GM11168 (cell line): Measurements from ENCODE around the gene ITGB5.

Source experiments
- in situ Hi-C: fragments of 300-500 bp; cut with MboI; formaldehyde crosslinking; loops from one replicate; pipeline ENCODE4 v1.12.0; 2022; ENCODE audit warnings: low sequenced_read_pairs; ENCODE audit not compliant: unreplicated experiment

The ITGB5 gene

DNA sequence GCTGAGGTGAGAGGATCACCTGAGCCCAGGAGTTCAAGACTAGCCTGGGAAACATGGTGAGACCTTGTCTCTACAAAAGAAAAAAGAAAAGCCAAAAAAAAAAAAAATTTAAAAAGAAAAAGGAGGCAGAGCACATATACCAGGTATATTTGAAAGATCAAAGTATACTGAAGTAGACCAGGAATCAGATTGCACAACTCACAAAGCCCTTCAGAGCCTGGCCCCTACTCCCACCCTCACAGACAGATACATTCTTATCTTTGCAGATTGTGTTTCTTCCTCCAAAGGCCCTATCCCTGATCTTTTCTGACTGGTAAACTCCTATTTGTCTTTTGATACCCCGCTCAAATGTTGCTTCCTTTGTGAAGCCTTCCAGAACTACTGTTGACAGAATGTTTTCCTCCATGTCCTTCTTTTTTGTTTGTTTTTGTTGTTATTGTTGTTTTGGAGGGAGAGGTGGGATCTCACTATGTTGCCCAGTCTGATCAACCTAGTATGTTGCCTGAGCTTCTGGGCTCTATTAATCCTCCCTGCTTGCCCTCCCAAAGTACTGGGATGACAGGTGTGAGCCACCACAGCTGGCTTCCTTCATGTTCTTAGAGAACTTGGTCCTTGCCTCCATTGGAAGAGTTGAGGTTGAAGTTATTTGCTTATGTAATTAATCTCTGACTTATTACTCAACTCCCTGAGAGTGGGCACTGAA lies 9.8 kb upstream of the ITGB5 start:
- in situ Hi-C loops = no loop called here

DNA sequence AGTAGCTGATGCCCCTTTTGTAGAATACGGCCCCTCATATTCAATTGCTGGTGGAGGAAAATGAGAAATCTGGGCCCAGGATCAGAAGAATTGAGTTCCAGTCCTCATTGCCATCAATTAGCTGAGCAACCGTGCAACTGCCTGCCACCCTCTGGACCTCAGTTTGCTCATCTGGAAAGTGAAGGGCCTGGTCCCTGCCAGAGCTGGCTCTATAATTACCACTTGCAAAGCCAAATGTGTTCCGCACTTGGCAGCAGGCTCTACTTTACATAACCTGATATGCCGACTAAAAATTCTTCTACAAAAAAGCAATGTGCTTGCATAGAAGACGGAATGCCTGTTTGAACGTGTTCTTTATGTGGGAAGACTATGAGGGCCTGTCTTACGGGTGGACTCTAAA lies 8.6 kb upstream of the ITGB5 start:
- in situ Hi-C loops = no loop called here

DNA sequence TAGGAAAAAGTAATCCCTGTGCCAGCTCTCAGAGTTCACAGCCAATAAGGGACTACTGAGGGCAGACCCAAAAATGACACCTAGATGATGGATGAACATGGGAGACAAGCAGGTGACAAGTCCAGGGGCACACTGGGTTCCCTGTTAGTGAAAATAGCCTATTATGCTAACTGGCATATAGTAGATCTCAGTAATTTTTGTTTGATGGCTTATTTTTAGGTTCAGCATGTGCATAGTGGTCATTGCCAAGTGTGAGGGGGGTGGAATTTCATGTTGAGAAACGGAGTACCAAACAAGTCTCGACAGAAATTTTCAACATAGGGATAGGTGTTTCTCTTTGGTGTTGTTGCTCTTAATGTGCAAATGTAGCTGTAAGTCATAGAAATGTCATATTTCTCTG lies 6.4 kb upstream of the ITGB5 start:
- in situ Hi-C loops = no loop called here

DNA sequence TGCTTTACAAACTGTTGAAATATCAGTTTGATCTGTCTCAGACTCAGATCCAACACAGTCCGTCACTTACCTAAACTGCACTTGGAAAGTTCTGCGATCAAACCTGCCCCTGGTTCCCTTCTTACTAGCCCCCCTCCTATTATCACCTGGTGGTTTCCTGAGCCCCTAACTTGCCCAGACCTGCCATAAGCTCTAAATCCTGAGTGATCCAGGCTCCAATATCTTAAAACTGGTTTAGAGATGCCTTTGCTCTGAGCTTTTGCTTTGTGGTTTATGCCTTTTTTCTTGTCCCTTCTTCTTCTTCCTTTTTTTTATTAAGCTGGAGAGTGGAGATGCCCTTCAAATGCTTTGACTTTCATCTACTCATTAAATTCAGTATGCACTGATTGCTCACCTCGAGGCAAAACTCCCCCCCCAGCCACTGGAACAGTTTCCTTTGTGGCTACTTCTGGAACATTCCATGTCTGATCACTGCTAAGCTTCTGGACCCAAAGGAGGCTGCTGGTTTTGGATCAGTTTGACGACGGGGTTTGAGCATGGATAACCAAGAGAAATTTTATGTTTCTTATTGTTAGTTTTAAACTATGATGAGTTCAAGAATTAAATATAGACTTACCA lies 3.5 kb upstream of the ITGB5 start:
- in situ Hi-C loops = no loop called here

DNA sequence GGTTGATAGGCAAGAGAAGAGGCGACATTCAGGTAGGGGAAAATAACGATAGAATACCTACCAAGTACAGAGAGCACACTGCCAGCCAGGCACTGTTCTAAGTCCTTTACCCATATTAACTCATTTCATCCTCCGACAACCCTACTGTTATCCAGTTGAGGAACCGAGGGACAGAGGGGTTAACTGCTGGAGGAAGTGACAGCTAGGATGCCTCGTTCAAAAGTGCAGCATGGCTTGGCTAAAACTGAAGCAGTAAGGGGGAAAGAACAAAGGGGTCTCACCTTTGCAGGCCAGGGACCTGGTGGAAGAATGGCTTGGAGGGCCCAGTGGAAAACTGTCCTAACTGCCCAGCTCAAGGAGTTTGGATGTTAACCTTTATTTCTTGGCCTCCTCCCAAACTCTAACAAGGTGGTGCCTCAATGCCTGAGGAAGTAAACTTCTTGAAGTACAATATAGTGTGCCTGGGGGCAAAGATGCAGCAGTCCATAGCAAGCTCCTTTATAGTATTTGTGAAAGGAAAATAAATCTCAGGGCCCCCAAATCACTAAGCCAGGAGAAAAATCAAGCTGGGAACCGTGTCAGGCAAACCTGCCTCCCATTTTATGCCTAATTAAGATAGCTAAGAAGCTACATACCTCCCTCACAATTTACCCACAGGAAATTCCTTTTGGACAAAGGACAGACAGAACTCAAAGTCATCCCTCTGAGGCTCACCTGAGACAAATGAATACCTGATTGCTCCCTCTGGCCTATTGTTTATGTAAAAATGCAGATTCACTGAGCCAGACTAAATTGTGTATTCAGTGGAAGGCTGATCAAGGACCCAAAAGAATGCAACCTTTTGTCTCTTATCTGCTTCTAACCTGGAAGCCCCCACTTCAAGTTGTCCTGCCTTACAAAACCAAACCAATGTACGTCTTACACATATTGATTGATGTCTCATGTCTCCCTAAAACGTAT lies 1.6 kb upstream of the ITGB5 start:
- in situ Hi-C loops = no loop called here

DNA sequence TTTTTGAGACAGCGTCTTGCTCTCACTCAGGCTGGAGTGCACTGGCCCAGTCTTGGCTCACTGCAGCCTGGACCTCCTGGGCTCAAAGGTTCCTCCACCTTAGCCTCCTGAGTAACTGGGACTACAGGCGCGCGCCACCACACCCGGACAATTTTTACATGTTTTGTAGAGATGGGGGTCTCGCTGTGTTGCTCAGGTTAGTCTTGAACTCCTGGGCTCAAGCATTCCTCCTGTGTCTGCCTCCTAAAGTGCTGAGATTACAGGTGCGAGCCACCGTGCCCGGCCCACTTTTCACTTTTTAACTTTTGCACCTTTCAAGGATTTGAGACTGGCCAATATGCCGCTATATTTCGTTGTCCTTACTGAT lies 750 bp upstream of the ITGB5 start:
- in situ Hi-C loops = no loop called here

DNA sequence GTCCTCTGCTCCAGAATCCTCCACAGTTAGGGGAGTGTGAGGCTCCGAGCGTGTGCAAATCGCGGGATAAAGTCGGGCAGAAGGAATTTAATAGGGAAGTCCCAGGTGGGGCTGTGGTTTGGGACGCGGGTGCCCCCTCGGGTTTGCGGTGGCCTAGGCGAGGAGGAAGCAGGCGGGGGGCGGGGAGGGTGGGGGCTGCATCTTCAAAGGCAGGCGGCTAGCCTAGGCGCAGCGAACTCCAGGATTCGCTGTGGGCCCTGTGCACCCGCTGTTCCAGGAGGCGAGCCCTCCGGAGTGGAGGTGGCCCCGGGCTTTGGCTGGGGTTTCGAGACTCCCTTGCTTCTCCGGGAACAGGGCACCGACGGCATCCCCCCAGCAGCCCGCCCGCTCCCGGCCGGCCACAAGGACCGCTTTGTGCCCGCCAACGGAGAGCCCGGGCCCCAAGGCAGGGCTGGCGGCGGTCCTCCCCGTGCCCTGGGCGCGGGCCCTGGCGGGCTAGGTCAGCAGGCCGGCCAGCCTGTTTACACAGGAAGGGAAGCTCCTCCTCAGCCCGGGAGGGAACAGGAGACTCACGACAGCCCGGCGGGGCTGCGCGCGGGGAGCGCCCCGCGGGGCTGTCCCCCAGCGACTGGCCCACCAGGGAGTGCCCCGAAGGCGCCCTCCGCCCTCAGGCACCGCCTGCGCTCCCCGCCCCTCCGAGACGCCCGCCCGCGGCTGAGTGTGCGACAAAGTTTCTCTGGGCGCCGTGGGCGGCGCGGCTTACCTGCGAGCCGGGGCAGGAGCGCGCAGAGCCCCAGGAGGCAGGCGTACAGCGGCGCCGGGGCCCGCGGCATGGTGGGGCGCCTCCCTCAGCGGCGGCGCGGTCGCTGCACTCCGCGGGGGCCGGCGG lies 753 bp downstream of the ITGB5 start:
- in situ Hi-C loops = no loop called here

DNA sequence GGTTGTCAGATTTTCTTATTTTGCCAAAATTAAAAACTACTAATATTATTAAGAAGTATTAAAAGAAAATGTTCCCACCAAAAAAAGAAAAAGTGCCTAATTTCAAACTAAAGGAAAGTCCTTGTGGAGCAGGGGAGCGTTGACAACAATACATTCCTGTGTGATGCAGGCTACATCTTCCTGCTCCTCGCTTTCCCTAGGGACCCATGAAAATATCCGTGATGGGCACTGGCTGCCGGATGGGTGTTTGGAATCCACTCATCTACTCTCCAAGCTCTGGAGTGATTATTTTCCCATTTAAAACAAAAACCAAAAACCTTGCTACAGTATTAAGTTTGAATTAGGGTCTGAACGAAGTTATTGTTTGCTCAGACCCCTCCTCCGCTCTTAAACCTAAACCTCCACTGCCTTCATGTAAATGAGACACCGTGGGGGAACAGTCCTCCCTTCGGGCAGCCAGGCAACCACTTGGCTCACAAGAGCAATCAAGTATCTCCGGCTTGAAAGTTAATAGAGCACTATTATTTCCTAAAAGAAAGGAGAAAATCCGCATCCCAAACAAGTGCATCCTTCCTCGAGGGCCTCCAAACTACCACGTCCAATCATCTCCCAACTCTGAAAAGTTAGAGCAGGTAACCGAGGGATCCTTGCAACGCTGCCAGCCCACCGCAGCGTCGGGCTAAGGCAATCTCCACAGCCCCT lies 1.5 kb downstream of the ITGB5 start:
- in situ Hi-C loops = no loop called here

DNA sequence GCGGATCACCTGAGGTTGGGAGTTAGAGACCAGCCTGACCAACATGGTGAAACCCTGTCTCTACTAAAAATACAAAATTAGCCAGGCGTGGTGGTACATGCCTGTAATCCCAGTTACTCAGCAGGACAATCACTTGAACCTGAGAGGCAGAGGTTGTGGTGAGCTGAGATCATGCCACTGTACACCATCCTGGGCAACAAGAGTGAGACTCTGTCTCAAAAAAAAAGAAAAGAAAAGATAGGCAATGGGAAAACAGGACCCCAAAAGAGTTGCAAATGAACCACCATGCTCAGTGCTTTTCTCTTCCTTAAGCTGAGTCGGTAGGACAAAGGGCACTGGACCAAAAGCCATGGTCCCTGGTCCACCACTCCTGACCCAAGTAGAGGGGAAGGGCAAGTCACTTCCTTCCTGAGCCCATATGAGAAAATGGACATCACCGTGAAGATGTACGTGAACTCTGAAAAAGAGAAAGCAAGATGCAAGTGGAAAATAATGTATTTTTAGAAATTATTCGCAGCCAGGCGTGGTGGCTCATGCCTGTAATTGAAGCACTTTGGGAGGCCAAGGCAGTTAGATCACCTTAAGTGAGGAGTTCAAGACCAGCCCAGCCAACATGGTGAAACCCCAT lies 2.6 kb downstream of the ITGB5 start:
- in situ Hi-C loops = no loop called here

DNA sequence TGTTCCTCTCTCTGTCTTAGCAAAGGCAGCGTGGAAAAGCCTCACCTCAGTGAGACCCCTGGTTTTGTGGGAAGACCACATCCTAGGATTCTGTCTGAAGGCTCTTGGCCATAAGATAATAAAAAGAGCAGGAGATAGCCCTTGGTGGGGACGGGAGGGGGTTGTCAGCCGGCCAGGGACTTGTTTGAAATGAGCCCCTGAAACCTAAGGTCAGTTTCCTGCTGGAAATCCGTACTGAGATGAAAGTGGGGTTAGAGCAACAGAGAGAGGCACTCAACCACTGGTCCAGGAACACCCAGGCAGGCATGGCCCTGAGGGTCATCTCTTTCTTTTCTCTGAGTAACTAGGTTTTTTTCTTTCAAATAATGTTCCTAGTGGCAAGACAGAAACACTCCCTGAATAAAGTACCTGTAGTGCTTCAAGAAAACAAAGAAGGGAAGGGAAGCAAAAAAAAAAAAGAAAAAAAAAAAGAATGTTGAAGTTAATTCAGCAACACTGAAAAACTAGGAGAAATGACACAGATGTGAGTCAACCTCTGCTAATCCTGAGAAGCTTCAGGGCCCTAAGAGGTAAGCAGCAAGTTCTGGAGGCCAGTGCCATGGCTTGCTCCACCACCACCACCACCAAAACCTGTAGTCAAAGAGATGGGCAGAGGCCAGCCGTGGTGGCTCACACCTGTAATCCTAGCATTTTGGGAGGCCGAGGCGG lies 3.2 kb downstream of the ITGB5 start:
- in situ Hi-C loops = no loop called here

DNA sequence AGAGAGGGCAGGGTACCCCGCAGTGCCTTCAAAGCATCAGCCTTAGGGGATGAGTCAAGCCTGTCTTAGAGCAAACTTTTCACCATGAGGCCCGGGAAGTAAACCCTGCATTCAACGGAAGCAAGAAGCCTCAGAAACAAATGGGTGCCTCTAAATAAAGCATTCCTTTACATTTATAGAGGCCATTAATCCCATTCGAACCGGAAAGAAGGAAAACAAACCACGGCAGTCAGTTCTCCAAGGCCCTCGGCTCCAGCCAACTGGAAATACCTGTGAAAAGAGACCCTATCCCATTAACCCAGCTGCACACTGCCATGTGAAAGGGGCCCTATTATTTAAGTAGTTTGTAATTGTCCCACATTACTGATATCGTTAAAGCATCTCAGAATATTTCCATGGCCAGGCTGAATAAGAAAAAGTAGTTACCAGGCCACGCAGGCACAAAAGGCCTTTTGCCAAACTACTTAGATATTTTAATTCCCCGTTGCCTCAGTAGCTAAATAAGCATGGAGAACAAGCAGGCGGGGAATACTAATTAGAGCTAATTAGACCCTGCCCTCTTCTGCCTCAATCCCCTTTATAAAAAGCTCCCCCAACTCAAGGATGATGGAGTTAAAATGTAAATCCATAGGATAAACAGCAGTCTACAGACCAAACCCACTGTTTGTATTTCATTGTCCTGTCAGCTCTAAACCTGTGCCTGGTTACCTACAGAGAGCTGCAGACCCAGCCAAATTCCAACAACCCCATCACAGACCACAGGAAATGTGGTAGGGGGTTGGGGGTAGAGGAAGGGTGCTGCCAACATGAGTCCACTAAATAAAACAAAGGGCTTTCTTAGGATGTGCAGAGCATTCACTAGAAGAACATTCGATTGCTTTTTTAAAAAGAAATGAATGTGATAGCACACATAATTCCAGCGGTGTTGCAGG lies 4.1 kb downstream of the ITGB5 start:
- in situ Hi-C loops = no loop called here

DNA sequence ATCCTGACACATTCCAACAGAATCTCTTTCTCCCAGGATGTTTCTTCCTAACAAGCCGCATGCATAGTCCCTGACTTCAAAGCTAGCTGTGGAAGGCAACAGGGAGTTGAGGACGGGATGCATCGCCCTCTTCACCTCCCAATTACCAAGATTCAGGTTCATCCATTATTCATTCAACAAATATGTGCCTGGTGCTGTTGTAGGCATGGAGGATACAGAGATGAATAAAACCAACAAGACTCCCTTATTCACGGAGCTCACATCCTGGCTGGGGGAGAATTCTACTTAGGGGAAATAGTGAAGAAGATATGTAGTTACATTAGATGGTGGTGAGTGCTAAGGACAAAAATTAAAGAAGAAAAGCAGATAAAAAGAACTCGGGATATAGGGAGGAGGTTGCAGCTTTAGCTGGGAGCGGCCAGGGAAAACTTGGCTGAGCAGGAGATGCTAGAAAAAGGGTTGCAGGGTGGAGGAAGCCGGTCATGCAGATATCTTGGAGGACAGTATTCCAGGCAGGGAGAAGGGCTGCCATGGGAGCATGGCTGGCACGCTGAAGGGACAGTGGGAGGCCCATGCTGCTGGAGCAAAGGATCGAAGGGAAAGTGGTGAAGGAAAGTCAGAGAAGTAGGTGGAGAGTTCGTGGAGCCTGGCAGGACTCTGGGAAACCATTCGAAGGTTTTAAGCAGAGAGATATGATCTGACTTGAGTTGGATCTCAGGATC lies 5.0 kb downstream of the ITGB5 start:
- in situ Hi-C loops = no loop called here

DNA sequence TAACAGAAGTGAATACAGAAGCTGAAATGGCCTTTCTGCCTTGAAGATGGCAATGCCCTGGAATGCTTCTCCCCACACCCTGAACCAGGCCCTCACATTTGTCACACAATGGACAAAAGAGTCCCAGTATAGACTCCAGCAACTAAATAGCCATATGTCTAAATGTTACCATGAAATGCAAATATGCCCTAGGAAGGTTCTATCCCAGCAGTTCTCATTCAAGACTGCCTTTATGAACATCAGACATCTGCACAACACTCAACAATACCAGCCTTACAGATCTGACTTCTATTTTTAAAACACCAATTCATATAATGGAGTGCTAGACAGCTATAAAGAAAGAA lies 7.9 kb downstream of the ITGB5 start:
- in situ Hi-C loops = no loop called here

DNA sequence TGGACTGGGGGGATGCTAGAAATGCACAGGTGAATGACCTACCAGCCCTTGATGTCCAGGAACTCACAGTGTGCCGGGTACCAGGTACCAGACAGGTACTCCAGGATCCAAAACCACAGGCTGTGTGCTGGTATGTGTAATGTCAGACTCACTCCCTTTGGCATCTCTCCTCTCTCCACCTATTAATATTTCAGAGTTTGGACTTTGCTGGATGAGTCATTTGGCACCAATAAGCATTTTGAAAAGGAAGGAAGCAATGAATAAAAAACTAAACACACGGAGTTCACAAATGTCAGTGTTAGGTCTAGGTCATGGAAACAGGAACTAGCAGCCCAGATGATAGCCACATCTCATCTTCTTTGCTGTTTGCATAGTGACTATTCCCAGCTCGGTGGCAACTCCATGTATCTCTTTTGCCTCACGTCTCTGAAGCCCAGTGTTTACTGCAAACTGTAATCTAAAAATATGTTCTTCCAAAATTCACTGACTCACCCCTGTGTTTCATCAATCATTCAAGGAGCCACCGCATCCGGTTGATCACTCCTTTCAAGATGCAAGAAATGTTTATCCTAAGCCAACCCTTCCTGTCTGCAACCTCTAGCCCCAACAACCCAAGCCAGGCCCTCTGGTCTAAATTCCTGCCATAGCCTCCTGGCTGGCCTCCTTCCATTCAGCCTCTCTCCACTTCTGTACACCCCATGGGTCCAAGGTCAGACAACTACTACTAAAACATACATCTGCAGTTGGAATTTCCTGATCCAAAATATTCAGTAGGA lies 8.4 kb downstream of the ITGB5 start:
- in situ Hi-C loops = no loop called here

DNA sequence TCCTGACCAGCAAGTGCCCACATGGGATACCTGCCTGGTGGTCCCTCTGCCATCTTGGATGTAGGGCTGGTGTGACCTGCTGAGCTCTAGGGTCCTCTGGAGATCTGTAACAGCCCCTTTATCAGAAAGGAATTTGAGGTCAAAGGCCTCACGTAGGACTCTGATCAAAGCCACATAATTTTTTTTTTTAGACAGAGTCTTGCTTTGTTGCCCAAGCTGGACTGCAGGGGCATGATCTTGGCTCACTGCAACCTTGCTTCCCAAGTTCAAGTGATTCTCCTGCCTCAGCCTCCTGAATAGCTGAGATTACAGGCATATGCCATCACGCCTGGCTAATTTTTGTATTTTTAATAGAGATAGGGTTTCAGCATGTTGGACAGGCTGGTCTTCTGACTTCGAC lies 9.5 kb downstream of the ITGB5 start:
- in situ Hi-C loops = no loop called here

DNA sequence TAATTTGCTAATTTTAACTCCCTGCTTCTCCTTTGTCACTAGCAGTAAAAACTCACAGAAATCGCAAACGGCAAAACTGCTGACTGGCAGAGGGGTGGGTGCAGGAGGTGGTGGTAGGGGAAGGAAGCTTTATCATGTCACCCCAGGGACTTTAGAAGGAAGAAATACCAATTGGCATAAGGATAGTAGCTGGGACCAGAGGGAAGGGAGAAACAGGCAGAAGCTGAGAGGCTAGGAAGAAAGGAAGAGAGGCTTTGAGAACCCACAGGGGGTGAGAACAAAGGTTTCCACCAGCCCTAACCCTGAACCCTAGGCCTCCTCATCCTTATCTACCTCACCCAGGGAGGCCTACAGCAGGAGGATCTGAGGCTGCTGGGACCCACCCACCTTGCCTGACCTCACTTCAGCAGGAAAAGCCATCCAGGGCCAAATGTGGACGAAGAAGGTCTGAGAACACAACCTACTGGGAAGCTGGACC lies 10.7 kb downstream of the ITGB5 start:
- in situ Hi-C loops = no loop called here
